Pancreas (tissue), 10 donors: ENCODE results near the gene C1orf210. TPM values are rescaled to one million over a fixed set of nuclear protein-coding genes. Genes with fewer than 3 reads are reported as not detected.
A peak's percentile ranks its signal among the peaks of the same experiment; 100 is the strongest.

ENCODE experiments used
- ATAC-seq, 4 donors: fragments of 200-7000 bp; cut with Tn5 transposase; one replicate each; pipeline versions ENCODE4 v1.8.0 to v1.9.1; 2020; ENCODE audit warnings: mild to moderate bottlenecking in 4 of 4, moderate library complexity in 4 of 4
- DNase-seq, 6 donors: peaks; one replicate each; pipeline ENCODE4 v3.0.0-alpha.2; 2020
- FAIRE-seq: peaks from 2 replicates; lab custom pipeline; 2012; peaks lifted over from hg19 to GRCh38; lab: Jason Lieb, UNC
- H3K27ac ChIP-seq, 4 donors: fragments of 200-600 bp; sonication (generic); 1 replicate in 3 of 4; 2 replicates in 1 of 4; pipeline versions ENCODE4 v1.5.0 to v1.8.0; 2020
- H3K27me3 ChIP-seq, 4 donors: fragments of 200-600 bp; one replicate each; pipeline ENCODE4 v1.8.0; 2021
- H3K36me3 ChIP-seq, 3 donors: fragments of 200-600 bp; sonication (generic) in 1 of 3; one replicate each; pipeline versions ENCODE4 v1.5.0 to v1.8.0; 2020 to 2021
- H3K4me1 ChIP-seq, 3 donors: fragments of 200-600 bp; one replicate each; pipeline ENCODE4 v1.8.0; 2021
- H3K4me3 ChIP-seq, 4 donors: fragments of 200-600 bp; sonication (generic) in 2 of 4; one replicate each; pipeline versions ENCODE4 v1.5.0 to v1.8.0; 2020 to 2021
- H3K9me3 ChIP-seq, 4 donors: fragments of 200-600 bp; one replicate each; pipeline ENCODE4 v1.8.0; 2021
- WGBS, 2 donors: extraction: QIAGEN DNeasy Blood & Tissue Kit; methylation state at CpG; one replicate each; pipeline ENCODE4 v1.1.7; 2013; 5-methylcytosine and 5-hydroxymethylcytosine counted together
- intact Hi-C, 3 donors: fragments of 100-400 bp; cut with DNase I; formaldehyde crosslinking; loops; one replicate each; pipeline versions ENCODE4 v1.11.1 to v1.14.2; 2022
- polyA plus RNA-seq, 2 donors: library from polyadenylated mRNA; stranded (reverse); fragments of 200-250 nt; gene quantifications; one replicate each; pipeline ENCODE4 v1.2.3, GENCODE V29; 2013
- total RNA-seq, 6 donors: library from RNA; stranded (reverse); fragmentation: NEBNext Ultra II Directional in 4 of 6; extraction: Animal tissue kit (Norgen Biotek cat#: 25700) in 4 of 6; gene quantifications; one replicate each; pipeline versions ENCODE4 v1.2.1 to v1.2.4, GENCODE V29; 2021 to 2023
- TF ChIP-seq, protein P1 (sequence below), 4 donors: fragments of 200-600 bp; sonication (generic) in 3 of 4; IDR thresholded peaks; one replicate each; pipeline versions ENCODE4 v1.5.0 to v1.8.0; 2021; ENCODE audit warnings: antibody characterized with exemption in 4 of 4
- donor health status: healthy with polysubstance abuse.
- donor health status: DM: no; HTN: no; CAD: no; lungs with moderate emphysema.
- donor health status: DM: no; HTN: no; CAD: no.
- donor health status: control.
- donor health status: control.
- donor health status: Bipolar disorder and iron deficiency.
- donor health status: DM: yes; HTN: yes; CAD: no.
- donor health status: DM: no; HTN: no; CAD: no.
- donor health status: DM: no; HTN: no; CAD: no.
- donor health status: DM: yes; HTN: yes; CAD: no.

Gene C1orf210
- total and polyA plus RNA-seq, 8 donors: 5.7 to 17.2 (median 12.4) TPM

DNA sequence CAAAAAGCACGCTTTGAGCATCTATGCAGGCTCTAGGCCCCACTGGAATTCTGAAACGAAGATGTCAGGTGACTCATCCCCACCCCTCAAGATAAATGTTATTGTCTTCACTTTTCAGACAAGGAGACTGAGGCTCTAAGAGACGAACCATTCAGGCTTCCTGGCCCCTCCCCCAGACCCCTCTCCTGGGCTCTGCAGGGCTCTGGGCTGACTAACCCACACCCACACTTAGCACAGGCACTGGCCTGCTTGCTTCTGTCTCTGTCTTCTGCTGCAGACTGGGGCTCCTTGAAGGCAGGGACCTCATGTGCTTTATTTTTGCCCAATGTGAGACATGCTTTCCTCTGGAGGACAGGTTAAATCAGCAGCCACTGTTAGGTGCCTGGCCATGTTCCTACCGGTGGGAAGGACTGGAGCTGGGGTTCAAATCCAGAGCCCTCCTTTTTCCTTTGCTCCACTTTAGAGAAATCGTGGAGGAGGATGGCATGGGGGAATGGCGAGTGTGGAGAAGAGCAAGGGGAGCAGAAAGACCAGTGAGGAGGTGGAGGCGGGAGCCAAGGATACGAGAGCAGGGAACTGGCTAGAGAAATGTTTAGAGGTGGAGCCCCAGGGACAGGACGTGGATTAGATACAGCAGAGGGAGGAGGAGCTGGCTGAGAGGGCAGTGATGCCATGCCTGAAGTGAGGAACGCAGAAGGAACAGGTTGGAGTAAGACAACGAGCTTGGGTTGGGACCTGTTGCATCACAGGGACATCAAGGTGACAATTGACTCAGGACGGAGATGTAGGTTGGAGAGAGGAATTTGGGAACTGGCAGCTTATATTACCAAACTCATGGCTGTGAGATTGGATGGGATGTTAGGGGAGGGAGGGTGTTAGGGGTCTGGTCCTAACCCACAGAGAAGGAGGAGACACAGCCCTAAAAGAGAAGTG, 13.9 kb downstream of the C1orf210 start:
- Histone ChIP-seq H3K4me1 (peaks cover 5 to 18% (median 11%) of the 10 kb centered on the region in 3 donors), H3K27me3 (no peaks in the 10 kb centered on the region)
- intact Hi-C loops: no loop called here

DNA sequence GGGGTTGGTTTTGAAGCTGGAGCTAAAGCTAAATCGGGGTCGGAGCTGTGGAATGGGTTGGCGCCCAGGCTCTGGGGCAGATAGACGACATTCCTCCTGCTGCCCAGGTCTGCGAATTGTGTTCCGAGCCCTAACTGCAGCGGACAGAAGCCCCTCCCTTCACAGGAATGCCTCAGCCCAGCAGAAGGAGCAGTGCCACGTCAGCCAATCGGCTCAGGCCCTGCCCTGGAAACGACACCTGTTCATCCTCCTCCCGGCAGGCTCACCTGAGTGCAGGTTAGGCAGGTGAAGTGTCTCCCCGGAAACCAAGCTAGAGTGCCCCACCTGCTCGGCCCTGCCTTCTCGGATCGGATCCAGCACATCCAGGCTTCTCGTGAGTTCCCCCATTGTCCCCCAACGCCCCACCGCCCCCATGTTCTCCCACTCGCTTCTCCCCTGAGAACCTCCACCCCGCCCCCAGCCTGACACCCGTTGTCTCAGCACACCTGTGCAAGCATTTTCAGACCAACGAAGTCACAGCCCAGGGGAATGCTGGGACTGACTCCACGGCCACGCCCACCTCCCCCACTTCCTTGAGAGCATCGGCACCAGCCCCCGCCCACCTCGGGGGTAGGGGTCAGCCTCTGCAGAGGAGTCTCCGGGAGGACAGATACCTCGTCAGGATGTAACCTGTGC, 14.8 kb downstream of the C1orf210 start:
- peaks cover 0 to 5% (median 0%) of the 10 kb centered on the region in 3 donors for H3K36me3 ChIP-seq
- peak overlapping the region; percentile 14 to 56 (median 34) for H3K4me3 ChIP-seq
- peak; percentile 92 to 96 (median 94) for ATAC-seq
- WGBS, 2 donors: 3 to 8% methylated on average over 29 of the region's 29 CpGs
- peaks cover 5 to 11% (median 9%) of the 10 kb centered on the region in 3 donors for H3K4me1 ChIP-seq
- intact Hi-C loops: no loop called here
- H3K27ac ChIP-seq: peak overlapping the region; percentile 48 to 79 (median 70)
- H3K27me3 ChIP-seq: no peaks in the 10 kb centered on the region
- no peaks in the 10 kb centered on the region for H3K9me3 ChIP-seq
- DNase-seq: peak; percentile 83 to 96 (median 92)
- TF ChIP-seq, protein P1, sequence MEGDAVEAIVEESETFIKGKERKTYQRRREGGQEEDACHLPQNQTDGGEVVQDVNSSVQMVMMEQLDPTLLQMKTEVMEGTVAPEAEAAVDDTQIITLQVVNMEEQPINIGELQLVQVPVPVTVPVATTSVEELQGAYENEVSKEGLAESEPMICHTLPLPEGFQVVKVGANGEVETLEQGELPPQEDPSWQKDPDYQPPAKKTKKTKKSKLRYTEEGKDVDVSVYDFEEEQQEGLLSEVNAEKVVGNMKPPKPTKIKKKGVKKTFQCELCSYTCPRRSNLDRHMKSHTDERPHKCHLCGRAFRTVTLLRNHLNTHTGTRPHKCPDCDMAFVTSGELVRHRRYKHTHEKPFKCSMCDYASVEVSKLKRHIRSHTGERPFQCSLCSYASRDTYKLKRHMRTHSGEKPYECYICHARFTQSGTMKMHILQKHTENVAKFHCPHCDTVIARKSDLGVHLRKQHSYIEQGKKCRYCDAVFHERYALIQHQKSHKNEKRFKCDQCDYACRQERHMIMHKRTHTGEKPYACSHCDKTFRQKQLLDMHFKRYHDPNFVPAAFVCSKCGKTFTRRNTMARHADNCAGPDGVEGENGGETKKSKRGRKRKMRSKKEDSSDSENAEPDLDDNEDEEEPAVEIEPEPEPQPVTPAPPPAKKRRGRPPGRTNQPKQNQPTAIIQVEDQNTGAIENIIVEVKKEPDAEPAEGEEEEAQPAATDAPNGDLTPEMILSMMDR (IDR thresholded peaks at IDR 0.05): no peak
- no peak for FAIRE-seq

More for the DNA sequence above, 13.9 kb downstream of the C1orf210 start:
- WGBS, 2 donors: 30 to 31% methylated on average over 12 of the region's 12 CpGs
- Histone ChIP-seq H3K27ac (peak overlapping the region; percentile 38 to 79 (median 70)), H3K9me3 (no peaks in the 10 kb centered on the region), H3K36me3 (peaks cover 0 to 5% (median 0%) of the 10 kb centered on the region in 3 donors), H3K4me3 (peak overlapping the region; percentile 14 to 56 (median 34))
- ATAC-seq (peak in 1 of 4 donors; percentile 3), DNase-seq (peak in 2 of 6 donors; percentile 13 to 22), FAIRE-seq (no peak)
- TF ChIP-seq, protein P1 (IDR thresholded peaks at IDR 0.05): no peak

DNA sequence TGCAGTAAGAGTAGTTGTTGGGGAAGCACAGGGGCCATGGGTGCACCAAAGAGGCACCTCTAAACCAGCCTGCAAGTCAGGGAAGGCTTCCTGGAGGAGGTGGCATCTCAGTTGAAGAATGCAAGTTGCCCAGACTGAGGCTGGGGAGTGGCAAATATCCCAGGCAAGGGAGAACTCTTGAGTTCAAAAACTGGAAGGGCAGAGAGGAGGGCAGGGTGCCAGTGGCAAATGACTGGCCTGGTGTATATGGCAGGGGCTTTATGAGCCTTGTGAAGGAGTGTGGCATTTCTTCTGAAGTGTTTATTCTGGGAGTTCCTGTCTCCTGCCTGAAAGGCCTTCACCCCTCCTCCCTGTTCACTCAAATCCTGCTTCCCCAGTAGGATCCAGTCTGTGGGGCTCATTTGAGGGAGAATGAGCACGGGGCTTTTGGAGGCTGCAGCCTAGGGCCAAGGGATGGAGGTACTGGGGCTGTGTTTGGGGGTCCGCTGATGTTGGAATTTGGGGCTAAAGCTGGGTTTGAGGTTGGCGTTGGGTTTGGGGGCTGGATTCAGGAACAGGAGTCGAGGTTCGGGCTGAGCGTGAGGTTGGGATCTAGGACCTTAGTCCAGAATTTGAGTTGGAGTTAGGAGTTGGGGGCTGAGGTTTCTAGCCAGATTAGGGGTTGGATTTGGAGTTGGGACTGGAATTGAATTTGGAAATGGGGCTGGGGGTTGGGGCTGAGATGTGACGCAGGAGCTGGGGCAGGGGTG, 15.6 kb downstream of the C1orf210 start, which contains the start of gene TMEM125:
Gene TMEM125 (plus strand): TSS at position 357 of the 749 bp plus-strand sequence. CDS start 2,740 bp downstream, outside the sequence.
- H3K27me3 ChIP-seq: no peaks in the 10 kb centered on the region
- H3K4me1 ChIP-seq: peaks cover 12 to 15% (median 15%) of the 10 kb centered on the region in 3 donors
- ATAC-seq (peak in 3 of 4 donors; percentile 1 to 6 (median 5)), DNase-seq (peak in 3 of 6 donors; percentile 42 to 63 (median 42)), FAIRE-seq (no peak)
- H3K27ac ChIP-seq: peak within 1 kb of the TSS; percentile 48 to 79 (median 70)
- H3K9me3 ChIP-seq: no peaks in the 10 kb centered on the region
- 40 to 42% methylated on average over 7 of the region's 7 CpGs for whole genome bisulfite sequencing, 2 donors
- H3K4me3 ChIP-seq: peak within 1 kb of the TSS; percentile 14 to 56 (median 34)
- peaks cover 0 to 5% (median 0%) of the 10 kb centered on the region in 3 donors for H3K36me3 ChIP-seq
- TF ChIP-seq, protein P1 (IDR thresholded peaks at IDR 0.05): no peak
- intact Hi-C loops: no loop called here

DNA sequence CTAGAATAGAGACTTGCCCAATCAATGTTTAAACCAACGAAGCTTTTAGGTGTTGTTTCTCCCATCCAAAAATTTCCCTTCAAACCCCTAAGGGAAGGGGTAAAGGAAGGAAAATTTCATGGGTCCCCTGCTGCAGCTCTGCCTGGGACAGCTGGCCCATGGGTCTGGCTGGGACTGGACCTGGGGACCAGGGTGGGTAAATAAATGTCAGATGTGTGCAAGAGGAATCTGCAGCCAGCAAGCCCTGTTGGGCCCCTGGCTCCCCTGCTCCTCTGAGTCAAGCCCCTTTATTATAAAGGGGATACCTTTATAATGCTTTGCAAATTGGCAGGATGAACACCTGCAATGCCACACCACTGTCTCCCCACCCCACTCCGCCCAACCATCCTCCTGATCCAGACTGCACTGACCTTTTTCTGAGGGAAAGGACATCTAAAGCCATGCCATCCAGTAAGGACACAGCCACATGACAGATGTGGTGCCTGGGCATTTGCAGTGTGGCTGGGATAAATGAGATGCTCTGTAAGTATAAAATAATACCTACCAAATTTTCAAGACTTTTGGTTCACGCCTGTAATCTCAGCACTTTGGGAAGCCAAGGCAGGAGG, 17.5 kb downstream of the C1orf210 start:
- ATAC-seq (no peak), FAIRE-seq (no peak)

More for the DNA sequence above, 17.5 kb downstream of the C1orf210 start:
- no peak overlapping the region for H3K4me3 ChIP-seq
- intact Hi-C loops: no loop called here
- no peaks in the 10 kb centered on the region for H3K9me3 ChIP-seq
- DNase-seq: peak in 1 of 6 donors; percentile 9
- H3K4me1 ChIP-seq: peaks cover 13 to 23% (median 16%) of the 10 kb centered on the region in 3 donors
- TF ChIP-seq, protein P1 (IDR thresholded peaks at IDR 0.05): no peak
- H3K27ac ChIP-seq: no peak overlapping the region
- 75% methylated on average over 3 of the region's 3 CpGs for WGBS, 2 donors
- no peaks in the 10 kb centered on the region for H3K27me3 ChIP-seq
- H3K36me3 ChIP-seq: peaks cover 0 to 2% (median 0%) of the 10 kb centered on the region in 3 donors
